Suprapubic skin (tissue), 4 donors: ENCODE measurements around the gene EXOC1.

Experiments used
- CTCF ChIP-seq, 2 donors: fragments of 200-600 bp in 1 of 2; fragments of 450-650 bp in 1 of 2; sonication (generic) in 1 of 2; IDR thresholded peaks; one replicate each; pipeline ENCODE4 v1.5.1; 2016 to 2019; ENCODE audit warnings: antibody characterized with exemption in 2 of 2, mild to moderate bottlenecking in 1 of 2, moderate library complexity in 1 of 2
- EP300 ChIP-seq: sonication (generic); formaldehyde crosslinking; IDR thresholded peaks from one replicate; pipeline ENCODE4 v1.6.1; 2017; ENCODE audit warnings: antibody characterized with exemption
- POLR2A ChIP-seq, 2 donors: fragments of 450-650 bp; IDR thresholded peaks; one replicate each; pipeline ENCODE4 v1.6.1; 2017; ENCODE audit warnings: antibody characterized with exemption in 2 of 2, mild to moderate bottlenecking in 2 of 2, moderate library complexity in 2 of 2
- POLR2AphosphoS5 ChIP-seq, 3 donors: sonication (generic); formaldehyde crosslinking; IDR thresholded peaks; one replicate each; pipeline ENCODE4 v1.6.1; 2017; ENCODE audit warnings: antibody characterized with exemption in 3 of 3

DNA sequence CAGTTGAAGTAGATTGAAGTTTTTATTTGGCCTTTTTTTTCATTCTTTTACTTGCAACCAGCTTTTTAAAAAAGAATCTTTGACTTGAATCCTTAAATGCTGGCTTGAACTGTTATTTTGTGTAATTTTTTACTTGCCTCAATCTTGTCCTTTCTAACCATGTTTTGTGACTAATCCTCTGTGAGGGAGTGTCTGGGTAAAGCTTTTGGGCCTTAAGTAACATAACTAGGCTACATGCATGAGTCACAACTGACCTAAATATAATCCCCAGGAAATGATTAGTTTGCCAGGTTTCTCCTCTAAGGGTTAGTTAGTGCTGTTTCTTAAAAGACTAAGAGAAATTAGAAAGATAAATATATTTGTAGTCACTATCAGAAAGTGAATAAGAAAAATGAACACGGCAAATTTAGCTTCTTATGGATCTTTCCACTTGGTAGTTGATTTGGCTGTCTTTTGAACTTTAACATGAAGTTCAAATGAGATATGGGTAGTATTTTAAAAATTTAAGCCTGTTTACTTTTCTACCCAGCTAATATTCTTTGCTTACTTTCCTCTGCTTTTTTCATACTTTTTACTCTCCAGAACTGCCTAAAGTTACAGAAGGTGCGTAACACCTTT, 13.0 kb downstream of the EXOC1 start:
- TF ChIP-seq POLR2A (IDR thresholded peaks at IDR 0.05) = no peak
- no peak for TF ChIP-seq CTCF (IDR thresholded peaks at IDR 0.05)
- TF ChIP-seq POLR2AphosphoS5 (IDR thresholded peaks at IDR 0.05) = no peak
- no peak for TF ChIP-seq EP300
